OCI-LY1 (cell line): Measurements from ENCODE around the gene PDPN.

Source experiments
- CTCF ChIP-seq: fragments of 200-600 bp; sonication (generic), shearing (Covaris generic); IDR thresholded peaks from 2 replicates; pipeline ENCODE4 v1.5.1; 2017; ENCODE audit warnings: mild to moderate bottlenecking, antibody characterized with exemption, low read length, moderate library complexity, mixed read lengths
- EZH2 ChIP-seq: fragments of 200-600 bp; sonication (generic), shearing (Covaris generic); IDR thresholded peaks from 2 replicates; pipeline ENCODE4 v1.8.0; 2017; ENCODE audit warnings: borderline replicate concordance, mixed run types, mild to moderate bottlenecking, antibody characterized with exemption, low read length, moderate library complexity, mixed read lengths

DNA sequence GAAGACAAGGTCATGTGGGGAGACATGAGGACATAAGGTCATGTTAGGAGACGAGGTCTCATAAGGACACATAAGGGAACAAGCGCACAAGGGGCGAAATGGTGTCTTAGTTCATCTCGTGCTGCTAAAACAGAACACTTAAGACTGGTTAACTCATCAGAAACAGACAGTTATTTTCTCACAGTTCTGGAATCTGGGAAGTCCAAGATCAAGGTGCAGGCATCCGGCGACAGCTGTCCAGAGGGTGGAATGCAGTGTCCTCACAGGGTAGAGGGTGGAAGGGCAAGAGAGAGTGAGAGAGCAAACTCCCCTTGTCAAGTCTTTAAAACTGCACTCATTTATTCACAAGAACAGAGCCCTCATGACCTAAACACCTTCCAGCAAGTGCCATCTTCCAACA, 34.6 kb upstream of the PDPN start:
- no peak for TF ChIP-seq CTCF
- no peak for TF ChIP-seq EZH2
